Gastrocnemius medialis (tissue), 4 donors: ENCODE measurements around the gene ARHGEF4. TPM values are rescaled to one million over a fixed set of nuclear protein-coding genes. Genes with fewer than 3 reads are reported as not detected.

Source experiments
- ATAC-seq, 2 donors: fragments of 150-250 bp; one replicate each; pipeline ENCODE4 v1.9.1; 2016
- DNase-seq, 2 donors: peaks; one replicate each; pipeline ENCODE4 v3.0.0-alpha.2; 2019
- H3K27ac ChIP-seq, 4 donors: fragments of 200-600 bp; sonication (generic); 1 replicate in 1 of 4; 2 replicates in 3 of 4; pipeline ENCODE4 v1.5.1; 2016 to 2018; ENCODE audit warnings: mild to moderate bottlenecking in 2 of 4, moderate library complexity in 1 of 4
- H3K27me3 ChIP-seq, 3 donors: fragments of 200-600 bp; sonication (generic) in 2 of 3; 1 replicate in 1 of 3; 2 replicates in 2 of 3; pipeline versions ENCODE4 v1.5.1 to v1.6.0; 2016 to 2019; ENCODE audit warnings: mild to moderate bottlenecking in 1 of 3, moderate library complexity in 1 of 3
- H3K36me3 ChIP-seq, 2 donors: fragments of 200-600 bp; sonication (generic) in 1 of 2; one replicate each; pipeline ENCODE4 v1.5.1; 2017 to 2018
- H3K4me1 ChIP-seq, 2 donors: fragments of 200-600 bp; sonication (generic) in 1 of 2; one replicate each; pipeline ENCODE4 v1.5.1; 2016 to 2017; ENCODE audit warnings: mild to moderate bottlenecking in 2 of 2
- H3K4me3 ChIP-seq, 4 donors: fragments of 200-600 bp; sonication (generic) in 3 of 4; 1 replicate in 1 of 4; 2 replicates in 3 of 4; pipeline ENCODE4 v1.5.1; 2016 to 2019; ENCODE audit warnings: mild to moderate bottlenecking in 2 of 4
- H3K9me3 ChIP-seq, 3 donors: fragments of 200-600 bp; sonication (generic) in 2 of 3; 1 replicate in 1 of 3; 2 replicates in 2 of 3; pipeline ENCODE4 v1.5.1; 2016 to 2019
- POLR2A ChIP-seq, 2 donors: fragments of 450-650 bp; IDR thresholded peaks; one replicate each; pipeline ENCODE4 v1.6.1; 2017; ENCODE audit warnings: antibody characterized with exemption in 2 of 2, mild to moderate bottlenecking in 2 of 2, moderate library complexity in 2 of 2
- in situ Hi-C, 4 donors: fragments of 200-750 bp; cut with MboI; loops; one replicate each; pipeline versions ENCODE4 v1.15.0 to v1.8.0; 2017; ENCODE audit warnings: low sequenced_read_pairs in 4 of 4
- intact Hi-C: fragments of 100-400 bp; cut with DNase I; formaldehyde crosslinking; loops from one replicate; pipeline ENCODE4 v1.15.1; 2023; ENCODE audit warnings: low total_unique reads
- total RNA-seq, 4 donors: library from RNA; depleted of rRNA; stranded (reverse); fragments of >200 nt; gene quantifications; one replicate each; pipeline versions ENCODE4 v1.1.0 to v1.2.3, GENCODE V29; 2016
- TF ChIP-seq, protein P1 (sequence below), 5 experiments: fragments of 450-650 bp in 3 of 5; fragments of 200-600 bp in 2 of 5; sonication (generic) in 2 of 5; IDR thresholded peaks in 4 of 5; conservative IDR thresholded peaks in 1 of 5; 1 replicate in 4 of 5; 2 replicates in 1 of 5; pipeline ENCODE4 v1.5.1; 2016 to 2019; ENCODE audit warnings: antibody characterized with exemption in 5 of 5, mild to moderate bottlenecking in 3 of 5, moderate library complexity in 3 of 5

The ARHGEF4 gene
- total RNA-seq, 4 donors from 2014 or later = 1.0 to 14.8 (median 5.1) TPM

DNA sequence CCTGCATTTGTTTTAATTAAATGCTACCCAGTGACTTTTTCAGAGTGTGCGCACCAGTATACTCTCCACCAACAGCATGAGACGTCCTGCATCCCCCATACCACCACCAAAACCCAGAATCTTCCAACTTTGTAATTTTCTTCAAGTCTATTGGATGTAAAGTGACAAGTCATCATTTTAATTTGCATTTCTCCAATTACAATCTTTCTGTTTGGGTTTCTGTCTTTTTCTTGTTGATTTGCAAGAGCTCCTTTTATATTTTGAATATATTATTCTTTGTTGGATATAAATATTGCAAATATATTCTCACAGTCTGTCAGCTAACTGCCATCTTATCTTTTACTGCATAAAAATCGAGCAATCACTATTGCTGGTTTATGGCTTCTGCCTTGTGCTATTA is 160.0 kb downstream of the ARHGEF4 start:
- Histone ChIP-seq H3K27me3 (peaks cover 0 to 4% (median 0%) of the 10 kb centered on the region in 3 donors), H3K27ac (no peak overlapping the region), H3K4me3 (no peak overlapping the region), H3K36me3 (no peaks in the 10 kb centered on the region), H3K4me1 (no peaks in the 10 kb centered on the region), H3K9me3 (no peaks in the 10 kb centered on the region)
- intact Hi-C loops = no loop called here
- TF ChIP-seq, protein P1, sequence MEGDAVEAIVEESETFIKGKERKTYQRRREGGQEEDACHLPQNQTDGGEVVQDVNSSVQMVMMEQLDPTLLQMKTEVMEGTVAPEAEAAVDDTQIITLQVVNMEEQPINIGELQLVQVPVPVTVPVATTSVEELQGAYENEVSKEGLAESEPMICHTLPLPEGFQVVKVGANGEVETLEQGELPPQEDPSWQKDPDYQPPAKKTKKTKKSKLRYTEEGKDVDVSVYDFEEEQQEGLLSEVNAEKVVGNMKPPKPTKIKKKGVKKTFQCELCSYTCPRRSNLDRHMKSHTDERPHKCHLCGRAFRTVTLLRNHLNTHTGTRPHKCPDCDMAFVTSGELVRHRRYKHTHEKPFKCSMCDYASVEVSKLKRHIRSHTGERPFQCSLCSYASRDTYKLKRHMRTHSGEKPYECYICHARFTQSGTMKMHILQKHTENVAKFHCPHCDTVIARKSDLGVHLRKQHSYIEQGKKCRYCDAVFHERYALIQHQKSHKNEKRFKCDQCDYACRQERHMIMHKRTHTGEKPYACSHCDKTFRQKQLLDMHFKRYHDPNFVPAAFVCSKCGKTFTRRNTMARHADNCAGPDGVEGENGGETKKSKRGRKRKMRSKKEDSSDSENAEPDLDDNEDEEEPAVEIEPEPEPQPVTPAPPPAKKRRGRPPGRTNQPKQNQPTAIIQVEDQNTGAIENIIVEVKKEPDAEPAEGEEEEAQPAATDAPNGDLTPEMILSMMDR (IDR thresholded peaks at IDR 0.05 in 4 of 5, conservative IDR thresholded peaks at IDR 0.05 in 1 of 5) = no peak
- TF ChIP-seq POLR2A (IDR thresholded peaks at IDR 0.05) = no peak
- no peak for DNase-seq
- in situ Hi-C loops = no loop called here
- ATAC-seq = no peak

DNA sequence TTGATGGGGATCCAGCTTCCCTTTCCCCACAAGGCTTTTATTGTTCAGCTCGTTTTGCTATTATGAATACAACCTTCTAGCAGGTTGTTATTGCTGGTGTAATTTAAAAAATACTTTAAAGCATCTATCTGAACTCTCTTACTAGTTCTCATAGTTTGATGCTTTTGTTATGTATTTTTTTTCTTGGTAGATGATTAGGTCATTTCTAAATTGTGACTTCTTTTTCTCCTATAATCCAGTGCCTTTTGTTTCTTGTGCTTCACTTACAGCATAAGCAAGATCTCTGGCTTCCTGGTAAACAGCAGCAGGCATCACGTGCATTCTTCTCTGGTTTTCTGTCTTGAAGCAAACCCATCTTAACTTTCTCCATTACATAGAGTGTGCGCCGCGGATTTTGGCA is 160.5 kb downstream of the ARHGEF4 start:
- TF ChIP-seq, protein P1 (IDR thresholded peaks at IDR 0.05 in 4 of 5, conservative IDR thresholded peaks at IDR 0.05 in 1 of 5) = no peak
- no peak for TF ChIP-seq POLR2A (IDR thresholded peaks at IDR 0.05)
- intact Hi-C loops = no loop called here

DNA sequence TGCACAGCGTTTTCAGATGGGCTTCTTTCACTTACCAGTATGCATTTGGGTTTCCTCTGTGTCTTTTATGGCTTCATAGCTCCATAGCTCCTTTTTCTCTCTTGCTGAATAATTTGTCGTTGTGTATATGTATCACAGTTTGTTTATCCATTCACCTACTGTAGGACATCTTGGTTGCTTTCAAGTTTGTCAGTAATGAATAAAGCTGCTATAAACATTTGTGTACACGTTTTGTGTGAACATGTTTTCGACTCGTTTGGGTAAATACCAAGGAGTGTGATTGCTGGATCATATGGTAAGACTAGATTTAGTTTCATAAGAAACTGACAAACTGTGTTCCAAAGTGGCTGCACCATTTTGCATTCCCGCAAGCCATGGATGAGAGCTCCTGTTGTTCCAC is 161.8 kb downstream of the ARHGEF4 start:
- no peak for ATAC-seq
- intact Hi-C loops = no loop called here
- in situ Hi-C loops = no loop called here

More for the DNA sequence above, 160.5 kb downstream of the ARHGEF4 start:
- no peak for ATAC-seq
- Histone ChIP-seq H3K9me3 (no peaks in the 10 kb centered on the region), H3K4me3 (no peak overlapping the region), H3K27me3 (peaks cover 0 to 4% (median 0%) of the 10 kb centered on the region in 3 donors), H3K4me1 (no peaks in the 10 kb centered on the region), H3K27ac (no peak overlapping the region), H3K36me3 (no peaks in the 10 kb centered on the region)
- in situ Hi-C loops = no loop called here
- DNase-seq = no peak

DNA sequence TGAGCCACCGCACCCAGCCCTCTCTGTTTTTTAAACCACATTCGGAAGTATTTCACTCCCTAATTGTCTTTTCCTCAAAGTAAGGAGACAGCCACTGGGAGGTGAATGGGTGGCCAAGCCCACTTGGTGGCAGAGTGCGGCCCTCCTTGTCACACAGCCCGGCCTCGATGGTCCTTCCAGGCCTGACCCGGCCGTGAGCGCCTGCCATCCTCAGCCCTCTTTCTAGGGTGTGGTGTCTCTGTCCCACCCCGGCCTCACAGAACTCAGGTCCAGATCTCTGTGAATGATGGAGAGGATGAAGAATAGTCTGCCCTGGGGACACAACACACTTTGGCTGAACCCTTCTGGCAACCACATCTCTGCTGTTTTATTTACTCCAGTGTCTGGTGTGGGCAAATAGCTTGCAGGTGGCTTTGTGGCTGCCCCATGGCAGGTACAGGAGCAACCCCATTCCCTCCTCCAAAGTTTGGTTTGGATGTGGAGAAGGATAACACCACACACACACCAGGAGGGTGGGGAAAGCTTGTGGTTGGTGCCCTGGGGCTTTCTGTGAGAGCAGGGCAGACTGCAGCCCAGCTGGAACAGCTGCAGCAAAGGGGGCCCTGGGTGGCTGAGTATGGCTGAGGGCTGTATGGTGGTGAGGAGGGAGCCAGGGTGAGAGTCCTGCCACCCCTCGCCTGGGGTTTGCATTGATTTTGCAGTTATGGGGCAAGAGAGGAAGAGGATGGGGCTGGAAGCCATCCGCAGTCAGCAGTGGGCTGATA is 167.9 kb downstream of the ARHGEF4 start:
- peaks cover 0 to 2% (median 0%) of the 10 kb centered on the region in 3 donors for H3K27me3 ChIP-seq
- no peak overlapping the region for H3K4me3 ChIP-seq
- intact Hi-C loops (no loop called here), in situ Hi-C loops (no loop called here)
- no peaks in the 10 kb centered on the region for H3K36me3 ChIP-seq
- no peaks in the 10 kb centered on the region for H3K9me3 ChIP-seq
- TF ChIP-seq, protein P1 (IDR thresholded peaks at IDR 0.05 in 4 of 5, conservative IDR thresholded peaks at IDR 0.05 in 1 of 5) = no peak
- no peak for TF ChIP-seq POLR2A (IDR thresholded peaks at IDR 0.05)
- no peaks in the 10 kb centered on the region for H3K4me1 ChIP-seq
- no peak for ATAC-seq
- no peak for DNase-seq
- H3K27ac ChIP-seq = no peak overlapping the region

More for the DNA sequence above, 161.8 kb downstream of the ARHGEF4 start:
- no peak overlapping the region for H3K27ac ChIP-seq
- peaks cover 0 to 4% (median 0%) of the 10 kb centered on the region in 3 donors for H3K27me3 ChIP-seq
- no peaks in the 10 kb centered on the region for H3K9me3 ChIP-seq
- no peak for DNase-seq
- H3K4me1 ChIP-seq = no peaks in the 10 kb centered on the region
- no peak for TF ChIP-seq POLR2A (IDR thresholded peaks at IDR 0.05)
- TF ChIP-seq, protein P1 (IDR thresholded peaks at IDR 0.05 in 4 of 5, conservative IDR thresholded peaks at IDR 0.05 in 1 of 5) = no peak
- H3K4me3 ChIP-seq = no peak overlapping the region
- no peaks in the 10 kb centered on the region for H3K36me3 ChIP-seq
